Peyer's patch (tissue), 4 donors: ENCODE results near the gene IFIH1. TPM values are rescaled to one million over a fixed set of nuclear protein-coding genes. Genes with fewer than 3 reads are reported as not detected.

ENCODE experiments used
- DNase-seq, 3 donors: peaks; one replicate each; pipeline ENCODE4 v3.0.0-alpha.2; 2017 to 2019
- H3K27ac ChIP-seq, 4 donors: fragments of 200-600 bp; sonication (generic); one replicate each; pipeline ENCODE4 v1.5.1; 2016 to 2019
- H3K27me3 ChIP-seq, 2 donors: fragments of 200-600 bp; sonication (generic); one replicate each; pipeline ENCODE4 v1.5.1; 2019
- H3K36me3 ChIP-seq, 3 donors: fragments of 200-600 bp; sonication (generic); one replicate each; pipeline ENCODE4 v1.5.1; 2016 to 2019
- H3K4me1 ChIP-seq, 4 donors: fragments of 200-600 bp; sonication (generic); one replicate each; pipeline ENCODE4 v1.5.1; 2016 to 2019
- H3K4me3 ChIP-seq, 4 donors: fragments of 200-600 bp; sonication (generic); 1 replicate in 3 of 4; 2 replicates in 1 of 4; pipeline ENCODE4 v1.5.1; 2016 to 2019; ENCODE audit warnings: mild to moderate bottlenecking in 1 of 4
- H3K9me3 ChIP-seq, 4 donors: fragments of 200-600 bp; sonication (generic); one replicate each; pipeline ENCODE4 v1.5.1; 2016 to 2019; ENCODE audit warnings: mild to moderate bottlenecking in 1 of 4
- CTCF ChIP-seq, 6 experiments: fragments of 450-650 bp in 4 of 6; fragments of 200-600 bp in 2 of 6; sonication (generic) in 1 of 6; IDR thresholded peaks; one replicate each; pipeline ENCODE4 v1.5.1; 2017 to 2019; ENCODE audit warnings: antibody characterized with exemption in 6 of 6, mild to moderate bottlenecking in 3 of 6, moderate library complexity in 1 of 6
- POLR2A ChIP-seq, 2 donors: fragments of 450-650 bp; IDR thresholded peaks; one replicate each; pipeline ENCODE4 v1.5.1; 2017; ENCODE audit warnings: antibody characterized with exemption in 2 of 2, mild to moderate bottlenecking in 2 of 2, moderate library complexity in 2 of 2
- total RNA-seq, 4 donors: library from RNA; depleted of rRNA; stranded (reverse); fragments of >200 nt; gene quantifications; one replicate each; pipeline ENCODE4 v1.1.0, GENCODE V29; 2016

Gene IFIH1
- total RNA-seq, 4 donors from 2014 or later: 25.4 to 68.5 (median 30.6) TPM

- no peak overlapping the region for H3K4me3 ChIP-seq
- no peaks in the 10 kb centered on the region for H3K9me3 ChIP-seq
- H3K4me1 ChIP-seq: no peaks in the 10 kb centered on the region
- DNase-seq: peak in 1 of 3 donors; percentile 41
- no peaks in the 10 kb centered on the region for H3K36me3 ChIP-seq
- H3K27me3 ChIP-seq: no peaks in the 10 kb centered on the region
- no peak for TF ChIP-seq CTCF (IDR thresholded peaks at IDR 0.05)
- TF ChIP-seq POLR2A (IDR thresholded peaks at IDR 0.05): no peak
- H3K27ac ChIP-seq: no peak overlapping the region
These were observed 83.6 kb downstream of the IFIH1 start for GRCh38 chr2:162234620-162235462.

DNA sequence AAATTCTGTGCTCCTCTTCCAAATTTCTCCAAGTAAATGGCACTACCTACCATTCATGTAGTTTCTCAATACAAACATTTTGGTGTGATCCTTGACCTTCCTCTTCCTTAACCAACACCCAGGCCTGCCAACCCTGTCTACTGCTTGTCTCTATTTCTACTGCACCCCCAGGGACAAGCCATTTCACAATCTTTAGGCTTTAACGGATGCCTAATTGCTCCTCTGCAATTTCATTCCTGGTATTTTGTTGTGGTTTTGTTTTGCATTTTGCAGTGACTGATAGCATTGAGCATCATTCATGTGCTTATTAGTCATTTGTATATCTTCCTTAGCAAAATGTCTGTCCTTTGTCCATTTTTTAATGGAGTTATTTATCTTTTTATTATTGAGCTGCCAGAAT is 85.3 kb downstream of the IFIH1 start:
- no peak overlapping the region for H3K4me3 ChIP-seq
- TF ChIP-seq CTCF (IDR thresholded peaks at IDR 0.05) (no peak), POLR2A (IDR thresholded peaks at IDR 0.05) (no peak)
- H3K4me1 ChIP-seq: no peaks in the 10 kb centered on the region
- no peaks in the 10 kb centered on the region for H3K27me3 ChIP-seq
- no peak for DNase-seq
- no peaks in the 10 kb centered on the region for H3K36me3 ChIP-seq
- no peaks in the 10 kb centered on the region for H3K9me3 ChIP-seq
- no peak overlapping the region for H3K27ac ChIP-seq

DNA sequence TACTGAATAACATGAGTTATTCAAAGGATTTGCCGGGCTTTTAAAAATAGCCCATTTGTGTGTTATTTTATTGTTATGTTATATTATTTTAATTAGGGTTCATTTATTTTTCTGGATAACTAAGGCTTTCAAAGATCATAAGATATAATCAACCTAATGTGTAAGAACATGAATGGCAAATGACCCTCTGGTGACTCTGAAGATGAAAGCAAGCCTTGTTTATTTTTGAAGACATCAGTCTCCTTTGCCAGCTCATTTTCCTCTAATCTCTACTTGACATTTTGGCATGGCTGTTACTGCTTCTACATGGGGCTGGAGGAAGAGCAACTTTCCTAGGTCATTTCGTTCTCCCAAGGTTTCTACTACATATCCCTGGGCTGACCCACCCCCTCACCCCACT is 85.8 kb downstream of the IFIH1 start:
- no peaks in the 10 kb centered on the region for H3K36me3 ChIP-seq
- H3K4me1 ChIP-seq: no peaks in the 10 kb centered on the region
- H3K27me3 ChIP-seq: no peaks in the 10 kb centered on the region
- no peak overlapping the region for H3K4me3 ChIP-seq
- no peaks in the 10 kb centered on the region for H3K9me3 ChIP-seq
- no peak for DNase-seq
- TF ChIP-seq POLR2A (IDR thresholded peaks at IDR 0.05): no peak
- no peak for TF ChIP-seq CTCF (IDR thresholded peaks at IDR 0.05)
- H3K27ac ChIP-seq: no peak overlapping the region

- Histone ChIP-seq H3K27ac (no peak overlapping the region), H3K4me1 (no peaks in the 10 kb centered on the region), H3K36me3 (no peaks in the 10 kb centered on the region), H3K9me3 (no peaks in the 10 kb centered on the region), H3K27me3 (no peaks in the 10 kb centered on the region), H3K4me3 (no peak overlapping the region)
- TF ChIP-seq CTCF (IDR thresholded peaks at IDR 0.05) (no peak), POLR2A (IDR thresholded peaks at IDR 0.05) (no peak)
- DNase-seq: no peak
These were observed 86.5 kb downstream of the IFIH1 start for GRCh38 chr2:162232027-162232426.

DNA sequence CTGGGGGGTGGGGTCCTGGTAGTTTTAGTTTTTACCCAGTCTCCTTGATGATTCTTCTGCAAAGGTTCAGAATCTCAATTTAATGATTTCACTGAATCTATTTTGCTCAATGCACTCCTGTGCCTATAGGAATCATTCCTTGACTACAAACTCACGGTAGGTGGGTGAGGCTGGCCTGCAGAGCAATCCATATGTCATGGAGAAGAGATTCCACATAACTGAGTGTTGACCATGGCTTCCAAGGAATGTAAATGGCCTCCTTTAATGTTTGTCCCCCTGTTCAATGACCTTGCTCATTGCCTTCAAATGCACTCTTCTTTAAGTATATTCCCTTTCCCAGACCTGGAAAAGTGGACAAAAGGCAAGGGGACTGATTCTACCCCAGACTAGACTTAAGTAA is 87.7 kb downstream of the IFIH1 start:
- Histone ChIP-seq H3K27me3 (no peaks in the 10 kb centered on the region), H3K27ac (no peak overlapping the region), H3K9me3 (no peaks in the 10 kb centered on the region), H3K4me3 (no peak overlapping the region), H3K36me3 (no peaks in the 10 kb centered on the region), H3K4me1 (no peaks in the 10 kb centered on the region)
- TF ChIP-seq CTCF (IDR thresholded peaks at IDR 0.05) (no peak), POLR2A (IDR thresholded peaks at IDR 0.05) (no peak)
- DNase-seq: no peak
